ENCODE data around the gene ABCC4. TPM values are rescaled to one million over a fixed set of nuclear protein-coding genes. Genes with fewer than 3 reads are reported as not detected.

ABCC4 gene
- total RNA-seq, 1 donor from 2014 or later: 39.8 TPM

DNA sequence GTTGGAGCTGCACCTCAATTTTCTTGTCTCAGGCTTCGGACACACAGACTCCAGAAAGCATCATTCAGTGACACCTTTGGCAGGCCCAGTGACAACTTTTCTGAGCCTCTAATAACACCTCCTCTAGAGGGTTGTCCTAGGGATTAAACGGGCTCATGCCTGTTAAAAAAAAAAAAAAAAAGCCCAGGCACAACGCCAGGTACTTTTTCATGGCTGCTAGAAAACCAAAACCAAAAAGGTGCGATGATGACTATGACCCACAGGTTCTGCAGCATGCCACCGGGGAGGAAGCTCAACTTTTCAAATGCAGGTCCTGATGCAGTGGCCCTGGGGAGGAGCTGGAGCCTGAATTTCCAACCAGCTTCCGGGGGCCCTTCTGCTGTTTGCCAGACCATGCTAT is 184.2 kb downstream of the ABCC4 start:
- no peak for DNase-seq (ENCODE audit: low spot score)

GRCh38 chr13:95115525-95115924 is 185.7 kb downstream of the ABCC4 start:
- peak; percentile 20 for DNase-seq (ENCODE audit: low spot score)

- DNase-seq (ENCODE audit: low spot score): no peak
Observed at GRCh38 chr13:95113601-95114000, 187.7 kb downstream of the ABCC4 start.

DNA sequence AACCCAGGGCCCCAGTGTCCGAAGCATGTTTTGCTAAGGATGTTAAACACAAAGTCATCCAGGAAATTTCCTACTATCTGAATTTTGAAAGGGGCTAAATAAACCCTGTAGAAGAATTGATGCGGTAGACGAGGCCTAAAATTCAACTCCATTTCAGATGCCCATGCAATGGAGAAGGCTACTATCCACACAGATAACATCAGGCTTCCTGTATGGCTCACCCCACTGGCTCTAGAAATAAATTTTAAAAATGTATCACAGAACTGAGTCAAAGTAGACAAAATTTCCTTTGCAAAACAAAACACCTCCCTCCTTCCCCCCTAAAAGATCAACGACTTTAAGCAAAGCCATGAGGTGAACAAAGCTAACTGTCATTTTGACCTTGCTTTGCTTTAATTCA is 188.4 kb downstream of the ABCC4 start:
- no peak for DNase-seq (ENCODE audit: low spot score)

DNA sequence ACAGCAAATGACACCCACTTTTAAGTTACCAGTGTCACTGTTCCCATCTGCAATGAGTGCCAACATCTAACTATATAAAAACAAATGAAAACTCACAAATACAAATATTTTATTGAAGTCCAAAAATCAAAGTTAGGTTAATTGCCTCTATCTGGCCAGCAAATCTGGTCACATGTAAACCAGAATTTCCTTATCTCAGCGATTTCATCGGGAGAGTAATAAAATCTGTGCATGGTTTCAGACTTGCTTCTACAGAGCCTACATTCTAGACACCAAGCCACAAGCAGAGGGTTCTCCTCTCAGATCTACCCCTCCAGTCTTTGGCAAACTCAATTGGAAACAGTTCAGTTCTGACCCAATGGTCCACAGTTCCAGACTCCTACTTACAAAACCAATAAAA is 189.6 kb downstream of the ABCC4 start:
- DNase-seq (ENCODE audit: low spot score): no peak

DNA sequence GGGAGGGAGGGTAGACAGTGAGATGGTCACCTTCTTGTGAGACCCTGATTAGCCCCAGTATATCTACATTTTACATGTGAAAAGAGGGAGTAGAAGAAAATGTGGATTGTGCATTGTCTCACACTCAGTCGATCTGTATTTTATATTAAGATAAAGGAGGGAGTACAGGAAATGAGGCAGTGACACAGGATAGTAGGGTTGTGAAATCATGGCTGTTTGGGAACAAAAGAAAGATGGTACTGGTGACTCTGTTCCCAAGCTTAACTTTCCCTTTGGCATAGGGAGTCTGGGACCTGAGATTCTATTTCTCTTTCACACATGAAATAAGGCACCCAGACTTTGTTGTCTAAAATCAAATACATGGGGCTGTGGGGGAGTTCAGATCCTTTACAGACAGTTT is 194.7 kb downstream of the ABCC4 start:
- DNase-seq (ENCODE audit: low spot score): no peak

DNA sequence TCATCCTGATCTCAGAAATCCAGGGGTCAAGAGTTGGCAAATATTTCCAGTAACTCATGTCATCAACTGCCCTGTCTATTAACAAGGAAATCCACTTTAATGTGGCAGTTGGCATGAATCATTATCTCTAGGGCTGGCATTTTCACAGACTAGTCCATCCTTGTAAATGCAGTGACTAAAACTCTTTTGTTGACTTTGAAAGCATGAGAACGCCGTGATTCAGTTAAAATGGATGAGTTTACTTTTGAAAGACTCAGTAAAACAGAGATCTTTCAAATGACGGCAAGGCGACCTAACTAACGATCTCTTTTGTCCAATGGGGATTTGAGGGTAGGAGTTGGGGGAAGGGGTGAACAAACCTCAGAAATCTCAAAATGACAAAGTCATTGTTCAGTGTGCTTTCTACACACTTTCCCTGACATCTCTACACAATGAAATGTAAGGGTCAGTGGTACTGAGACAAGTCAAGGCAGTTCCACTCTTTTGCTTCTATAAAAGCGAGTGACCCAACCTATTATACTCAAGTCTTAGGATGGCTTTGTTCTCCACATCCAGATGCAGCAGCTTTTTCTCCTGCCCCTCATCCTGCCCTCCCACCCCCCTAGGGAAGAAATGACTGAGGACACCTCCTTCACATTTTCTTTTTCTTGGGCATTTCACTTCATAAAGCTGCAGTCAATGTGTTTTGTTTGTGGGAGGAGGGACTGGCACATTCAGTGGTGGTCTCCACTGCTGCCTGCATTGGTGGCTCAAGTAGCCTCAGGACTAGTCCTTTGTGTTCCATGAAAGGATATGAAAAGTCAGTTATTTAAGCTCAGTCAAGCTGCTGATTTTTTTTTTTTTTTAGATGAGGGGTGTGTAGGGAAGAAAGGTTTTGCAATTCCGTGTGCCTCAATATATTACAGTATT is 200.5 kb downstream of the ABCC4 start:
- DNase-seq (ENCODE audit: low spot score): no peak

DNA sequence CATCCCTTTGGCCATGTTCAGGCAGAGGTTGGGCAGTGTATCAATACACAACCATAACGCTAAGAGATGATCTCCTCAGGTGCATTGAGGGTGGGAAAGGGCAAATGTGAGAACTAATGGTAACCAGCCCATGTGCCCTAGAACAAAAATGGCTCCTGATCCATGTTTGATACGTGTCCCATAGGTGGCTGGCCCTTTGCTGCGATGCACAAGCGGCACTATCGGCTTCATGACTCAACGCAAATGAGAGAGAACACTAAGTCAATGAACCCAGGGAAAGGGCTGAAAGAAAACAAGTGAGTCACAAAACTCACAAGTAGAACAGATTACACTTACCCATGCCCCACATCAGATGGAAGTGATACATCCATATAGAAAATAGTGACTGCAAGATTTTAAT is 201.7 kb downstream of the ABCC4 start:
- DNase-seq (ENCODE audit: low spot score): no peak

DNA sequence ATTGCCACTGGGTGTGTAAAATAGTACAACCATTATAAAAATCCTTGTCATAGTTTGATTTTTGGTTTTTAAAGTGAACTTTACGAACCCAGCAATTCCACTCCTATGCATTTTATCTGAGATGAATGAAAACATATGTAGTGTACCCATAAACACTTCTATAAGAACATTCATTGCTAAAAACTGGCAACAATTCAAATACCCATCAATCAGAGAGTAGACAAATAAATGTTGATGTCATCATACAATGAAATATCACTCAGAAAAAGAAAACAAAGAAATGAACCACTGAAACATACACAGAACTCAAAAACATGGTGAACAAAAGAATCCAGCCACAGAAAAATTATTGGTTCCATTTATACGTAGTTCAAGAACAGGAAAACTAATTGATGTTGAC is 202.3 kb downstream of the ABCC4 start:
- DNase-seq (ENCODE audit: low spot score): no peak

GRCh38 chr13:95091755-95092154 is 209.5 kb downstream of the ABCC4 start:
- DNase-seq (ENCODE audit: low spot score): no peak

- no peak for DNase-seq (ENCODE audit: low spot score)
Observed at GRCh38 chr13:95087746-95088305, 213.4 kb downstream of the ABCC4 start.

DNA sequence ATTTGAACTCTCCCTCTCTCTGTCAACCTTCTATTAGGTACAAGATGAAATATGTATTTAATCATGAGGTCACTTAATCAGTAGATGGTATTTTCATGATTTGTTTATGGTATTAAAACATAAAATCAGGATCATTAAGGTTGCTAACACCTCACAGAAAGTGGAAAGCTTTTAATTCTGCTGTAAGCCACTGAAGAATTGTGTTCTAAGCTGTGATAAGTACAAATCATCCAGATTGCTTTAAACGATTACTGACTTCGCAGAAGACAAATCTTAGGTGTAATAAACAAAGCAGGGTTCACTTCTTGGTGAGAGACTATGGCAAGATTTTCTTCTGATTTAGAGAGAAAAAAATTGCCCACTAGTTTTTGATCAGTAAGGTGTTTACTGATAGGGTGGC is 214.5 kb downstream of the ABCC4 start:
- DNase-seq (ENCODE audit: low spot score): no peak

DNA sequence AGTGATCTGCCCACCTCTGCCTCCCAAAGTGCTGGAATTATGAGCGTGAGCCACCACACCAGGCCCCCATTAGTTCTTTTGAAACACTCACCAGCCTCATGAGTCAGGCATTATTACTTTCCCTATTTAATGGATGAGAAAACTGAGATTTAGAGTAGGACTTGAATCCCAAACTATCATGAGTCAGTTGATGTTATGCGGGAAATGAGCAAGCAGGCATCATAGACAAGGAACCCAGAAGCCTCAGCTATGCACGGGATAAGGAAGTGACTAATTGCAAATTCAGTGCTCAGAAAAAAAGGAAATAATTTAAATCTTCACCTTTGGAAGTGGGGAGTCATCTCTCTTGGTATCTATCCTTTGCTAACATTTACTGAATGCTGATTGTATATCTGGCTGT is 217.5 kb downstream of the ABCC4 start:
- DNase-seq (ENCODE audit: low spot score): no peak

DNA sequence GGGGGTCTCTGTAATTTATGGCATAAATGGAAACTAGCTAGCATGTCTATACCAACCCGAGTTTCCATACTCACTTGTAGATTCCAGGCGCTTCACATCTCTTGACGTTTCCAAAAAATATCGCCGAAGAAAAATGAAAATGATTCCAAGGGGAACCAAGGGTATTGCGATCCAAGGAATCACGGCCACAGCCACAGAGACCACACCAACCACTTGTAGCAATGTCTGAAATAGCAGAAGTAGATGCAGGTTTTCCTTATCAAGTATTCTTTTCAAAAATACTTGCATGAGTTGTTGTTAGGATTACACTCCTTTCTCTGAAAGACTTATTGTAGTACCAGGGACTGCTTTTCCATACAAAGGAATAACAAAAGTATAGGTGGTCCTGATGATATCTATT is 218.2 kb downstream of the ABCC4 start:
- DNase-seq (ENCODE audit: low spot score): no peak

- no peak for DNase-seq (ENCODE audit: low spot score)
Observed at GRCh38 chr13:95075506-95075905, 225.7 kb downstream of the ABCC4 start.

DNA sequence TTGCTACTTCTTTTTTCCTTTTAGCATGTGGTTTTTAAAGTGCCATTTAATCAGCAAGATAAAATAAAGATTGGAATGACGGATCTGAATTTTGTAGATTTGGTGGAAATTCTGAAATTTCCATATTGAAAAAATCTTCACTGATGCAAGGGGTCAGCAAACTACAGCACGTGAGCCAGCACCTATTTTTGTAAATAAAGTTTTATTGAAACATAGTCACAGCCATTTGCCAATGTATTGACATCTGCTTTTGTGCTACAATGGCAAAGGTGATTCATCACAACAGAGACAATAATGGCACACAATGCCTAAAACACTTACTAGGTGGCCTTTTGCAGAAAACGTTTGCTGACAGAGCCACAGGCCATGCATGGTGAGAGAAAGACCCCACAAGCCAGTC is 226.4 kb downstream of the ABCC4 start:
- DNase-seq (ENCODE audit: low spot score): no peak

- DNase-seq (ENCODE audit: low spot score): no peak
Observed at GRCh38 chr13:95073747-95074311, 227.4 kb downstream of the ABCC4 start.

- no peak for DNase-seq (ENCODE audit: low spot score)
Observed at GRCh38 chr13:95067303-95067702, 233.9 kb downstream of the ABCC4 start.

- DNase-seq (ENCODE audit: low spot score): no peak
Observed at GRCh38 chr13:95060014-95060519, 241.2 kb downstream of the ABCC4 start.

DNA sequence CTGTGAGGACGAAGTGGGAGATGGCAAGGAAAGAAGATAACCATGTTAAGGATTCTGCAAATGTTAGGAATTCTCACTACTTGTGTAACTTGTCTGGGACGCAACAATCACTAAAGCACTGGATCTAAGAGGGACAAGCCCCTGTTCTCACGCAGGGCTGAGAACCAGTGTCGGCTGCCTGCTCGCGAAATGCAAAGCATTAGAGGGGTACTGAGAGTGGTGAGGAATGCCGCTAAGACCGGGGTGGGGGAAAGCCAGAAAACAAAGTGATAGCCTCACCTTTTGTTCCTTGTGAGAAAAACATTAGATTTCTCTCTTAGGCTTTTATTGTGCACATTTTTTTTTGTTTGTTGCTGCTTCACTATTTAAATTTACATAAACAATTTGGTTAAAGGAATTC is 241.9 kb downstream of the ABCC4 start:
- DNase-seq (ENCODE audit: low spot score): no peak

DNA sequence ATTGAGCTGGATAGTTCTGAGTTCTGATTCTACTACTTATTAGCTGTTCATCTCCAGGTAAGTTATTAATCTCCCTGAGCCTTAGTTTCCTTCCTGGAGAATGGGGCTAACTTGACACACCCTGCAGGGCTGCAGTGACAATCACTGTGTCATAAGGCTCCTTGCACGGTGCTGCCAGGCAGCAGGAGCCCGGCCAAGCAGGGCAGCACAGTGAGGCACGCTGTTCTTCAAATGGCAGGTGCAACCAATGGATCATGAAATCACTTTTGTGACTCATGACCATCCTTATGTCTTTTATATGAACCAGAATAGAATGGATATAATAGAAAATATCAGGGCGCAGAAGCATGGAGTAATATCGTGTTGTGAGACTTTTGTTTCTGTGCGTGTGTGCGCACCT is 242.6 kb downstream of the ABCC4 start:
- DNase-seq (ENCODE audit: low spot score): no peak

- DNase-seq (ENCODE audit: low spot score): no peak
Observed at GRCh38 chr13:95056266-95056665, 245.0 kb downstream of the ABCC4 start.

Measured in mucosa of gallbladder (tissue), 1 donor.